PC-9 (cell line): ENCODE measurements around the gene GABPB2. TPM values are rescaled to one million over a fixed set of nuclear protein-coding genes. Genes with fewer than 3 reads are reported as not detected.

Experiments used
- BruUV-seq: library from RNA; stranded (reverse); fragments of 400-500 nt; replicated peaks from 2 replicates; lab custom pipeline; 2021; lab: Mats Ljungman, UMichigan
- CTCF ChIA-PET: fragments of 300-600 bp; sonication (Branson Sonifier 250); formaldehyde crosslinking; loops from one replicate; lab custom pipeline; 2022; ENCODE audit warnings: antibody characterized with exemption; lab: Charles Lee
- POLR2A ChIA-PET: fragments of 300-600 bp; sonication (Branson Sonifier 250); formaldehyde crosslinking; loops from one replicate; lab custom pipeline; 2022; ENCODE audit warnings: antibody characterized with exemption; ENCODE audit not compliant: unreplicated experiment; lab: Charles Lee
- DNase-seq, 2 experiments: peaks; one replicate each; pipeline versions ENCODE4 v3.0.0 to v3.0.0-alpha.2; 2015 to 2022; ENCODE audit warnings: mixed read lengths in 1 of 2
- H2AFZ ChIP-seq: fragments of 200-600 bp; sonication (generic); 2 replicates; pipeline ENCODE4 v1.8.1; 2017; ENCODE audit warnings: antibody characterized with exemption
- H3F3A ChIP-seq: fragments of 200-600 bp; sonication (generic); 2 replicates; pipeline ENCODE4 v1.8.1; 2017; ENCODE audit warnings: antibody characterized with exemption, mild to moderate bottlenecking, low read depth; ENCODE audit not compliant: insufficient read depth
- H3K27ac ChIP-seq: fragments of 200-600 bp; sonication (generic); 2 replicates; pipeline ENCODE4 v1.6.1; 2016; ENCODE audit warnings: mixed run types
- H3K27me3 ChIP-seq: fragments of 200-600 bp; sonication (generic); 2 replicates; pipeline ENCODE4 v1.6.1; 2016; ENCODE audit warnings: low read depth, mixed run types; ENCODE audit not compliant: insufficient read depth
- H3K36me3 ChIP-seq: fragments of 200-600 bp; sonication (generic); 2 replicates; pipeline ENCODE4 v1.6.1; 2016; ENCODE audit warnings: low read depth, mixed run types
- H3K4me1 ChIP-seq: fragments of 200-600 bp; sonication (generic); replicated peaks from 2 replicates; pipeline ENCODE4 v1.6.1; 2016; ENCODE audit warnings: mixed run types; ENCODE audit not compliant: insufficient read depth
- H3K4me2 ChIP-seq: fragments of 200-600 bp; sonication (generic); 2 replicates; pipeline ENCODE4 v1.6.1; 2017; ENCODE audit warnings: mixed run types
- H3K4me3 ChIP-seq: fragments of 200-600 bp; sonication (generic); 2 replicates; pipeline ENCODE4 v1.6.1; 2016; ENCODE audit warnings: mixed run types
- H3K79me2 ChIP-seq: fragments of 200-600 bp; sonication (generic); 2 replicates; pipeline ENCODE4 v1.6.1; 2017; ENCODE audit warnings: low read depth, mixed run types
- H3K9me2 ChIP-seq: fragments of 200-600 bp; sonication (generic); 2 replicates; pipeline ENCODE4 v1.8.1; 2017; ENCODE audit warnings: mild to moderate bottlenecking; ENCODE audit not compliant: insufficient read depth
- H3K9me3 ChIP-seq: fragments of 200-600 bp; sonication (generic); 2 replicates; pipeline ENCODE4 v1.8.1; 2016; ENCODE audit warnings: low read depth; ENCODE audit not compliant: insufficient read depth
- H4K20me1 ChIP-seq: fragments of 200-600 bp; sonication (generic); 2 replicates; pipeline ENCODE4 v1.8.1; 2017; ENCODE audit not compliant: insufficient read depth
- EZH2 ChIP-seq: fragments of 200-600 bp; sonication (generic); IDR thresholded peaks from 2 replicates; pipeline ENCODE4 v1.8.0; 2017; ENCODE audit warnings: antibody characterized with exemption, low read depth
- intact Hi-C: fragments of 100-400 bp; cut with micrococcal nuclease; formaldehyde crosslinking; loops from one replicate; pipeline ENCODE4 v1.10.0; 2022; ENCODE audit not compliant: unreplicated experiment
- total RNA-seq: library from RNA; stranded (reverse); gene quantifications from 2 replicates; pipeline ENCODE4 v1.2.3, GENCODE V29; 2021
- TF ChIP-seq, protein P1 (sequence below): fragments of 200-600 bp; sonication (generic); conservative IDR thresholded peaks from 2 replicates; pipeline ENCODE4 v1.6.1; 2017; ENCODE audit warnings: mixed run types, antibody characterized with exemption, mild to moderate bottlenecking, moderate library complexity

Gene GABPB2
- total RNA-seq, 1 experiment from 2014 or later: 6.6 TPM

DNA sequence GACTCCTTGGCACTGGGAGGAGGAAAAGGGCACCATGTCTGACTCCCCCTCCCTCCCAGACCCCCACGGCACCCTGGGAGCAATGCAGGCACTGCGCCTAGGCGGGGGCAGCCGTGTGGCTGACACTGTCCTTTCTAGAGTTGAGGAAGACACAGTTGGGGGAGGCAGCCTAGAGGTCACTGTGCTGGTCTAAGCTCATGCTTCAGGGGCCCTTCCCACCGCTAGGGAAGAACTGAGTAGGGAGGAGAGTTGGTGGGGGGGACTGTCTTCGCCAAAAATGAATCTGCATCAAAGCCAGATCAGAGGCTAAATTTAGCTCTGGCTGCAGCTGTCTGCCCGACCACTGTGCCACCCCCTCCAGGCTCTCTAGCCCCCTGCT is 72.5 kb downstream of the GABPB2 start:
- H3K27ac ChIP-seq: no peak overlapping the region
- no peak for TF ChIP-seq EZH2
- TF ChIP-seq, protein P1, sequence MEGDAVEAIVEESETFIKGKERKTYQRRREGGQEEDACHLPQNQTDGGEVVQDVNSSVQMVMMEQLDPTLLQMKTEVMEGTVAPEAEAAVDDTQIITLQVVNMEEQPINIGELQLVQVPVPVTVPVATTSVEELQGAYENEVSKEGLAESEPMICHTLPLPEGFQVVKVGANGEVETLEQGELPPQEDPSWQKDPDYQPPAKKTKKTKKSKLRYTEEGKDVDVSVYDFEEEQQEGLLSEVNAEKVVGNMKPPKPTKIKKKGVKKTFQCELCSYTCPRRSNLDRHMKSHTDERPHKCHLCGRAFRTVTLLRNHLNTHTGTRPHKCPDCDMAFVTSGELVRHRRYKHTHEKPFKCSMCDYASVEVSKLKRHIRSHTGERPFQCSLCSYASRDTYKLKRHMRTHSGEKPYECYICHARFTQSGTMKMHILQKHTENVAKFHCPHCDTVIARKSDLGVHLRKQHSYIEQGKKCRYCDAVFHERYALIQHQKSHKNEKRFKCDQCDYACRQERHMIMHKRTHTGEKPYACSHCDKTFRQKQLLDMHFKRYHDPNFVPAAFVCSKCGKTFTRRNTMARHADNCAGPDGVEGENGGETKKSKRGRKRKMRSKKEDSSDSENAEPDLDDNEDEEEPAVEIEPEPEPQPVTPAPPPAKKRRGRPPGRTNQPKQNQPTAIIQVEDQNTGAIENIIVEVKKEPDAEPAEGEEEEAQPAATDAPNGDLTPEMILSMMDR: no peak
- H2AFZ ChIP-seq: no peak overlapping the region
- H3K9me3 ChIP-seq: no peaks in the 10 kb centered on the region
- no peaks in the 10 kb centered on the region for H4K20me1 ChIP-seq
- no peak overlapping the region for H3K4me2 ChIP-seq
- no peaks in the 10 kb centered on the region for H3K9me2 ChIP-seq
- CTCF ChIA-PET: interaction anchor here (1.2 kb wide), 1 partner anchor 12 kb away, joined by 3 read pairs; no protein-coding TSS in a partner anchor
- BruUV-seq: no TSS peak
- H3F3A ChIP-seq: no peaks in the 10 kb centered on the region
- no peaks in the 10 kb centered on the region for H3K27me3 ChIP-seq
- no peak overlapping the region for H3K4me3 ChIP-seq
- no peaks in the 10 kb centered on the region for H3K79me2 ChIP-seq
- H3K36me3 ChIP-seq: no peaks in the 10 kb centered on the region
- no peak for DNase-seq
- H3K4me1 ChIP-seq: peaks cover 5% of the 10 kb centered on the region
- intact Hi-C loops: no loop called here
- POLR2A ChIA-PET: no interaction called here

DNA sequence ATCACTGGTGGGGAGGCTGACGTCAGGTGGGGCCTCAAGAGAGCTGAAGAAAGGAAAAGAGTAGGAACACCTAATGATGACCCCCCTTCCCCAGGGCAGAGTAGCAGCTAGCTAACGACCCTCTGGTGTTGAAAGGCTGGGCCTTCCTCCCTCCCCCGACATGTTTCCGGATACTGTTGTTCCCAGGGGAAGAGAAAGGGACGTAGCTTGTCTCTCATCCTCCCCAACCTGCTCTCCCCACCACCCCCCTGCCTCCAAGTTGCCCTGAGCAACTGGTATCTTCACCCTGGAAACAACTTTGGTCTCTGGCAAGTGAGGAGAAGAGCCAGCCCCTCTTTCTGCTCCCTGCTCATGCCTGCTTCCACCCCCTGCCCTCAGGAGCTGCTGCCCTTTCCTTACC is 73.4 kb downstream of the GABPB2 start:
- H3K4me3 ChIP-seq: no peak overlapping the region
- POLR2A ChIA-PET: interaction anchor here (0.6 kb wide), 1 partner anchor 97 kb away, joined by 4 read pairs; no protein-coding TSS in a partner anchor
- H3K79me2 ChIP-seq: no peaks in the 10 kb centered on the region
- H3F3A ChIP-seq: no peaks in the 10 kb centered on the region
- peaks cover 5% of the 10 kb centered on the region for H3K4me1 ChIP-seq
- no TSS peak for BruUV-seq
- intact Hi-C loops: no loop called here
- CTCF ChIA-PET: no interaction called here
- H3K27ac ChIP-seq: no peak overlapping the region
- no peaks in the 10 kb centered on the region for H4K20me1 ChIP-seq
- no peaks in the 10 kb centered on the region for H3K27me3 ChIP-seq
- TF ChIP-seq, protein P1: no peak
- TF ChIP-seq EZH2: no peak
- no peak overlapping the region for H2AFZ ChIP-seq
- no peak for DNase-seq
- H3K4me2 ChIP-seq: no peak overlapping the region
- no peaks in the 10 kb centered on the region for H3K36me3 ChIP-seq
- no peaks in the 10 kb centered on the region for H3K9me2 ChIP-seq
- H3K9me3 ChIP-seq: no peaks in the 10 kb centered on the region

DNA sequence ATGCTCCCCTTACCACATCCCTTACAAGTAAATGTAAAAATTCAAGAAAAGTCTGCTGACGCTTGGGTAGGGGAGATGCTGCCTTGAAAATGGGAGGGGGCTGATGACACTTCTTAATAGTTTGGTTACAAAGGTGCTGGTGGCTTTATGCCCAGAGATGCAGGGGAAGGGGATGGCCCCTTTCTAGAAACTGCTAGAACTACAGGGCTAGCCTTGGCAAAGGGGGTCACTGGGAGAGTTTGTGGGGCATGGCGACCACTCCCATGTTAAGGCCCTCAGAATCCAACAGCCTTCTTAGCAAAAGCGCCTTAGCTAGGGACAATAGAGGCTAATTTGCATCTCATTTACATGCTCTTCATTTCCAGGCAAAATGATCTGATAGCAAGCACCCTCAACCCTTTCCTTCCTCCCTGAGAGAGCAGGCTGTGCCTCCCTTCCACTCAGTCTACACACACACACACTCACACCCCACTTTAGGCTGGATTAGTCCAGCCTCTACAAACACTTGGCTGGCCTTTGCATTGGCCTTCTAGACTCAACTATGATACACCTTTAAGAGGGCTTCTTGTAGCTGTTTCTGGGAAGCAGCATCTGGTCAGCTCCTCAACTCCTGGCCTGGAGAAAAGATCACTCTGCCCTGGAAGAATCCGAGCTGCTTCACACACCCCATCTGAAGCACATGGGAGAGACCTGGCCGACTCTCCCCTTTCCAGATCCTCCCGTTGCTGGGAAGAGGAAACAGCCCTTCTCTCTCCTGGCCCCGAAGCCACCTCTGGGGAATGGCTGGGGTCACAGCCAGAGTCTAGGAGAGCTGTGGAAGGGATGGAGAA is 74.1 kb downstream of the GABPB2 start:
- H3K27me3 ChIP-seq: no peaks in the 10 kb centered on the region

More for the DNA sequence above, 74.1 kb downstream of the GABPB2 start:
- DNase-seq: no peak
- Histone ChIP-seq H2AFZ (no peak overlapping the region), H3K27ac (no peak overlapping the region), H3F3A (no peaks in the 10 kb centered on the region), H4K20me1 (no peaks in the 10 kb centered on the region), H3K4me2 (no peak overlapping the region), H3K79me2 (no peaks in the 10 kb centered on the region), H3K36me3 (no peaks in the 10 kb centered on the region), H3K9me2 (no peaks in the 10 kb centered on the region), H3K4me3 (no peak overlapping the region), H3K9me3 (no peaks in the 10 kb centered on the region), H3K4me1 (peaks cover 5% of the 10 kb centered on the region)
- no peak for TF ChIP-seq EZH2
- TF ChIP-seq, protein P1: no peak
- BruUV-seq: no TSS peak
- ChIA-PET CTCF (interaction anchor here (0.5 to 1.0 kb wide), 2 partner anchors 10 to 349 kb away, joined by 4 to 6 read pairs; no protein-coding TSS in a partner anchor), POLR2A (interaction anchor here (0.6 kb wide), 1 partner anchor 50 kb away, joined by 3 read pairs; no protein-coding TSS in a partner anchor)
- intact Hi-C loops: no loop called here
